Sigmoid colon (tissue), 7 donors: ENCODE measurements around the gene FXR1. TPM values are rescaled to one million over a fixed set of nuclear protein-coding genes. Genes with fewer than 3 reads are reported as not detected.
"Not testable (repeated sequence)": the region's sequence is repeated elsewhere in the genome, so short reads cannot be mapped to it uniquely, and the experiment has no call there.

Experiments used
- DNase-seq: peaks from one replicate; pipeline ENCODE4 v3.0.0-alpha.2; 2019
- H3K27ac ChIP-seq, 4 donors: fragments of 200-600 bp; sonication (generic); one replicate each; pipeline ENCODE4 v1.5.1; 2016 to 2019; ENCODE audit warnings: mild to moderate bottlenecking in 1 of 4
- H3K27me3 ChIP-seq, 3 donors: fragments of 200-600 bp; sonication (generic); one replicate each; pipeline ENCODE4 v1.5.1; 2019; ENCODE audit warnings: mild to moderate bottlenecking in 1 of 3
- H3K36me3 ChIP-seq, 4 donors: fragments of 200-600 bp; sonication (generic); one replicate each; pipeline ENCODE4 v1.5.1; 2016 to 2019
- H3K4me1 ChIP-seq, 4 donors: fragments of 200-600 bp; sonication (generic); one replicate each; pipeline ENCODE4 v1.5.1; 2017 to 2019
- H3K4me3 ChIP-seq, 4 donors: fragments of 200-600 bp; sonication (generic); one replicate each; pipeline ENCODE4 v1.5.1; 2017 to 2019; ENCODE audit warnings: mild to moderate bottlenecking in 2 of 4, moderate library complexity in 1 of 4
- H3K9me3 ChIP-seq, 4 donors: fragments of 200-600 bp in 3 of 4; sonication (generic) in 3 of 4; one replicate each; pipeline versions ENCODE4 v1.5.1 to v1.6.1; 2013 to 2019
- CTCF ChIP-seq, 4 experiments: fragments of 450-650 bp in 3 of 4; fragments of 200-600 bp in 1 of 4; IDR thresholded peaks; one replicate each; pipeline ENCODE4 v1.5.1; 2016 to 2019; ENCODE audit warnings: antibody characterized with exemption in 4 of 4, mild to moderate bottlenecking in 3 of 4, moderate library complexity in 2 of 4
- EP300 ChIP-seq, 4 donors: sonication (generic); formaldehyde crosslinking; IDR thresholded peaks; one replicate each; pipeline ENCODE4 v1.6.1; 2017; ENCODE audit warnings: antibody characterized with exemption in 4 of 4
- POLR2A ChIP-seq, 2 donors: fragments of 450-650 bp; IDR thresholded peaks; one replicate each; pipeline ENCODE4 v1.6.1; 2016; ENCODE audit warnings: antibody characterized with exemption in 2 of 2, mild to moderate bottlenecking in 2 of 2, moderate library complexity in 2 of 2
- POLR2AphosphoS5 ChIP-seq, 4 donors: sonication (generic); formaldehyde crosslinking; IDR thresholded peaks; one replicate each; pipeline ENCODE4 v1.6.1; 2017; ENCODE audit warnings: antibody characterized with exemption in 4 of 4
- WGBS, 2 donors: extraction: QIAGEN DNeasy Blood & Tissue Kit; methylation state at CpG; one replicate each; pipeline ENCODE4 v1.1.7; 2013; 5-methylcytosine and 5-hydroxymethylcytosine counted together
- intact Hi-C: fragments of 100-400 bp; cut with DNase I; formaldehyde crosslinking; loops from one replicate; pipeline ENCODE4 v1.15.1; 2023
- polyA plus RNA-seq, 3 donors: library from polyadenylated mRNA; stranded (reverse); fragments of 200-250 nt; gene quantifications; one replicate each; pipeline ENCODE4 v1.2.3, GENCODE V29; 2013
- total RNA-seq, 4 donors: library from RNA; depleted of rRNA; stranded (reverse); fragments of >200 nt; gene quantifications; one replicate each; pipeline ENCODE4 v1.1.0, GENCODE V29; 2016
- donor health status: healthy with polysubstance abuse.
- donor health status: Bipolar disorder and iron deficiency.
- donor health status: healthy.

The FXR1 gene
- total and polyA plus RNA-seq, 7 donors: 30.1 to 217 (median 126) TPM

GRCh38 chr3:180981912-180982311, 69.4 kb downstream of the FXR1 start:
- TF ChIP-seq CTCF (IDR thresholded peaks at IDR 0.05): no peak
- TF ChIP-seq POLR2AphosphoS5 (IDR thresholded peaks at IDR 0.05): no peak
- TF ChIP-seq EP300 (IDR thresholded peaks at IDR 0.05): no peak
- TF ChIP-seq POLR2A (IDR thresholded peaks at IDR 0.05): no peak

GRCh38 chr3:180983136-180983535, 70.7 kb downstream of the FXR1 start:
- intact Hi-C loops: no loop called here
- TF ChIP-seq POLR2AphosphoS5 (IDR thresholded peaks at IDR 0.05): no peak
- no peak for TF ChIP-seq POLR2A (IDR thresholded peaks at IDR 0.05)
- TF ChIP-seq CTCF (IDR thresholded peaks at IDR 0.05): no peak
- no peak for TF ChIP-seq EP300 (IDR thresholded peaks at IDR 0.05)

More at GRCh38 chr3:180981912-180982311, 69.4 kb downstream of the FXR1 start:
- H3K9me3 ChIP-seq: no peaks in the 10 kb centered on the region
- H3K36me3 ChIP-seq: peaks cover 0 to 64% (median 2%) of the 10 kb centered on the region in 4 donors
- intact Hi-C loops: no loop called here
- 96 to 98% methylated on average over 2 of the region's 2 CpGs for WGBS, 2 donors
- no peak for DNase-seq
- peaks cover 0 to 18% (median 9%) of the 10 kb centered on the region in 4 donors for H3K4me1 ChIP-seq
- H3K4me3 ChIP-seq: no peak overlapping the region
- H3K27ac ChIP-seq: no peak overlapping the region
- H3K27me3 ChIP-seq: no peaks in the 10 kb centered on the region

GRCh38 chr3:180986366-180986765, 73.9 kb downstream of the FXR1 start:
- 90 to 92% methylated on average over 10 of the region's 10 CpGs for WGBS, 2 donors

More at GRCh38 chr3:180983136-180983535, 70.7 kb downstream of the FXR1 start:
- Histone ChIP-seq H3K9me3 (no peaks in the 10 kb centered on the region), H3K27me3 (no peaks in the 10 kb centered on the region), H3K36me3 (peaks cover 0 to 62% (median 2%) of the 10 kb centered on the region in 4 donors), H3K4me1 (peaks cover 0 to 30% (median 13%) of the 10 kb centered on the region in 4 donors), H3K27ac (no peak overlapping the region), H3K4me3 (no peak overlapping the region)
- no peak for DNase-seq
- WGBS, 2 donors: 43 to 76% methylated on average over 2 of the region's 2 CpGs

GRCh38 chr3:180987344-180987743, 74.9 kb downstream of the FXR1 start:
- intact Hi-C loops: no loop called here
- TF ChIP-seq POLR2AphosphoS5 (IDR thresholded peaks at IDR 0.05) (no peak), EP300 (IDR thresholded peaks at IDR 0.05) (no peak), CTCF (IDR thresholded peaks at IDR 0.05) (no peak), POLR2A (IDR thresholded peaks at IDR 0.05) (no peak)
- Histone ChIP-seq H3K36me3 (peaks cover 0 to 52% (median 0%) of the 10 kb centered on the region in 4 donors), H3K9me3 (no peaks in the 10 kb centered on the region), H3K27me3 (no peaks in the 10 kb centered on the region), H3K4me1 (peaks cover 0 to 29% (median 17%) of the 10 kb centered on the region in 4 donors), H3K27ac (no peak overlapping the region), H3K4me3 (no peak overlapping the region)
- no peak for DNase-seq
- 95 to 99% methylated on average over 2 of the region's 2 CpGs for WGBS, 2 donors

More at GRCh38 chr3:180986366-180986765, 73.9 kb downstream of the FXR1 start:
- H3K27ac ChIP-seq, DNase-seq, H3K9me3 ChIP-seq, H3K4me3 ChIP-seq, H3K27me3 ChIP-seq, intact Hi-C loops: not testable (repeated sequence)
- H3K4me1 ChIP-seq: peaks cover 0 to 32% (median 18%) of the 10 kb centered on the region in 4 donors
- peaks cover 0 to 52% (median 0%) of the 10 kb centered on the region in 4 donors for H3K36me3 ChIP-seq

- Histone ChIP-seq H3K27me3 (no peaks in the 10 kb centered on the region), H3K4me3 (peak within 1 kb of the TSS; percentile 66 to 93 (median 80)), H3K4me1 (peaks cover 0 to 29% (median 17%) of the 10 kb centered on the region in 4 donors), H3K27ac (peak within 1 kb of the TSS; percentile 83 to 89 (median 88)), H3K9me3 (no peaks in the 10 kb centered on the region), H3K36me3 (peaks cover 0 to 32% (median 0%) of the 10 kb centered on the region in 4 donors)
- WGBS, 2 donors: 0 to 1% methylated on average over 43 of the region's 43 CpGs
- intact Hi-C loops: loop anchor here (2.0 kb wide), 1 partner anchor 77 kb away; the partner anchor contains the start of gene FXR1
- TF ChIP-seq EP300 (IDR thresholded peaks at IDR 0.05): no peak
- peak; percentile 73 to 85 for TF ChIP-seq POLR2A (IDR thresholded peaks at IDR 0.05)
- no peak for TF ChIP-seq CTCF (IDR thresholded peaks at IDR 0.05)
- TF ChIP-seq POLR2AphosphoS5 (IDR thresholded peaks at IDR 0.05): peak; percentile 91 to 96 (median 95)
- peak; percentile 96 for DNase-seq
Observed at GRCh38 chr3:180989291-180990163, 77.1 kb downstream of the FXR1 start, which contains the start of gene DNAJC19. TSS of gene DNAJC19 (minus strand) at chr3:180989736. CDS start at chr3:180989602, 134 bp downstream.
